HEK293 (cell line): ENCODE data around the gene KLHL36.
A peak's percentile ranks its signal among the peaks of the same experiment; 100 is the strongest.

Experiments
- CTCF ChIA-PET: fragments of 350-600 bp; formaldehyde crosslinking; extraction: SDS; loops from one replicate; lab custom pipeline; 2021; ENCODE audit warnings: antibody characterized with exemption; lab: Yijun Ruan, JAX
- POLR2A ChIA-PET: fragments of 300-600 bp; formaldehyde crosslinking; extraction: SDS; loops from one replicate; lab custom pipeline; 2020; ENCODE audit warnings: antibody characterized with exemption, inconsistent platforms; lab: Yijun Ruan, JAX
- H3K27ac ChIP-seq: fragments of 200-500 bp; sonication (Bioruptor generic); 2 replicates; pipeline ENCODE4 v1.5.1; 2014; ENCODE audit warnings: low read depth, low read length, control low read depth, inconsistent platforms; ENCODE audit errors: extremely low read depth
- H3K36me3 ChIP-seq, 2 experiments: fragments of 200-500 bp in 1 of 2; sonication (Bioruptor generic) in 1 of 2; 1 replicate in 1 of 2; 2 replicates in 1 of 2; pipeline ENCODE4 v1.5.1; 2014 to 2017; ENCODE audit warnings: inconsistent platforms in 2 of 2, low read length in 2 of 2; ENCODE audit not compliant: control insufficient read depth in 2 of 2, insufficient read depth in 1 of 2
- H3K4me1 ChIP-seq: fragments of 200-500 bp; sonication (Bioruptor generic); 2 replicates; pipeline ENCODE4 v1.5.1; 2014; ENCODE audit warnings: mild to moderate bottlenecking, low read length, inconsistent platforms; ENCODE audit not compliant: control insufficient read depth, insufficient read depth
- H3K4me3 ChIP-seq: 2 replicates; pipeline ENCODE4 v1.5.1; 2011; ENCODE audit warnings: low read depth, mild to moderate bottlenecking, control low read depth, low read length, moderate library complexity
- H3K9me3 ChIP-seq: fragments of 200-500 bp; sonication (Bioruptor generic); 2 replicates; pipeline ENCODE4 v1.5.1; 2014; ENCODE audit warnings: low read depth, low read length, inconsistent platforms; ENCODE audit not compliant: control insufficient read depth, insufficient read depth
- CTCF ChIP-seq: fragments of 450-650 bp; formaldehyde crosslinking; IDR thresholded peaks from 2 replicates; pipeline ENCODE4 v1.5.1; 2016; ENCODE audit warnings: missing biosample characterization, missing genetic modification characterization
- HOXA7 ChIP-seq: sonication (generic); formaldehyde crosslinking; IDR thresholded peaks from 2 replicates; pipeline ENCODE4 v1.8.1; 2022; ENCODE audit warnings: missing genetic modification reagents, borderline replicate concordance
- HOXD13 ChIP-seq: sonication (generic); formaldehyde crosslinking; IDR thresholded peaks from 2 replicates; pipeline ENCODE4 v1.8.0; 2022; ENCODE audit warnings: missing genetic modification reagents, borderline replicate concordance
- KLF10 ChIP-seq: fragments of 450-650 bp; IDR thresholded peaks from 2 replicates; pipeline ENCODE4 v1.5.1; 2018; ENCODE audit warnings: missing biosample characterization, mild to moderate bottlenecking, missing genetic modification characterization
- KLF8 ChIP-seq: fragments of 450-650 bp; formaldehyde crosslinking; IDR thresholded peaks from 2 replicates; pipeline ENCODE4 v1.5.1; 2016; ENCODE audit warnings: missing biosample characterization, missing genetic modification characterization
- PATZ1 ChIP-seq: fragments of 450-650 bp; formaldehyde crosslinking; IDR thresholded peaks from 2 replicates; pipeline ENCODE4 v1.5.1; 2016; ENCODE audit warnings: missing biosample characterization, missing genetic modification characterization
- SP7 ChIP-seq: fragments of 450-650 bp; formaldehyde crosslinking; IDR thresholded peaks from 2 replicates; pipeline ENCODE4 v1.5.1; 2016; ENCODE audit warnings: missing biosample characterization, missing genetic modification characterization
- ZBTB20 ChIP-seq: fragments of 450-650 bp; formaldehyde crosslinking; IDR thresholded peaks from 2 replicates; pipeline ENCODE4 v1.5.1; 2016; ENCODE audit warnings: missing biosample characterization, missing genetic modification characterization
- ZBTB44 ChIP-seq: fragments of 450-650 bp; IDR thresholded peaks from 2 replicates; pipeline ENCODE4 v1.5.1; 2018; ENCODE audit warnings: missing biosample characterization, mild to moderate bottlenecking, missing genetic modification characterization
- ZIC2 ChIP-seq: fragments of 450-650 bp; formaldehyde crosslinking; IDR thresholded peaks from 2 replicates; pipeline ENCODE4 v1.5.1; 2016; ENCODE audit warnings: missing biosample characterization, missing genetic modification characterization
- ZNF155 ChIP-seq: fragments of 450-650 bp; formaldehyde crosslinking; IDR thresholded peaks from 2 replicates; pipeline ENCODE4 v1.5.1; 2016; ENCODE audit warnings: missing biosample characterization, missing genetic modification characterization
- ZNF175 ChIP-seq: fragments of 450-650 bp; formaldehyde crosslinking; IDR thresholded peaks from 2 replicates; pipeline ENCODE4 v1.5.1; 2016; ENCODE audit warnings: missing biosample characterization, missing genetic modification characterization
- ZNF23 ChIP-seq: fragments of 450-650 bp; formaldehyde crosslinking; IDR thresholded peaks from 2 replicates; pipeline ENCODE4 v1.5.1; 2016; ENCODE audit warnings: missing biosample characterization, missing genetic modification characterization, borderline replicate concordance
- ZNF239 ChIP-seq: fragments of 450-650 bp; formaldehyde crosslinking; IDR thresholded peaks from 2 replicates; pipeline ENCODE4 v1.5.1; 2016; ENCODE audit warnings: missing biosample characterization, missing genetic modification characterization
- ZNF280C ChIP-seq: fragments of 450-650 bp; formaldehyde crosslinking; IDR thresholded peaks from 2 replicates; pipeline ENCODE4 v1.5.1; 2016; ENCODE audit warnings: missing biosample characterization, missing genetic modification characterization
- ZNF335 ChIP-seq: fragments of 450-650 bp; formaldehyde crosslinking; conservative IDR thresholded peaks from 2 replicates; pipeline ENCODE4 v1.5.1; 2016; ENCODE audit warnings: missing biosample characterization, missing genetic modification characterization
- ZNF362 ChIP-seq: fragments of 450-650 bp; formaldehyde crosslinking; IDR thresholded peaks from 2 replicates; pipeline ENCODE4 v1.5.1; 2016; ENCODE audit warnings: missing biosample characterization, missing genetic modification characterization
- ZNF37A ChIP-seq: fragments of 450-650 bp; IDR thresholded peaks from 2 replicates; pipeline ENCODE4 v1.5.1; 2018; ENCODE audit warnings: missing biosample characterization, missing genetic modification characterization
- ZNF48 ChIP-seq: fragments of 450-650 bp; formaldehyde crosslinking; IDR thresholded peaks from 2 replicates; pipeline ENCODE4 v1.5.1; 2016; ENCODE audit warnings: missing biosample characterization, missing genetic modification characterization
- ZNF558 ChIP-seq: fragments of 450-650 bp; formaldehyde crosslinking; IDR thresholded peaks from 2 replicates; pipeline ENCODE4 v1.5.1; 2016; ENCODE audit warnings: missing biosample characterization, missing genetic modification characterization
- ZNF621 ChIP-seq: fragments of 450-650 bp; formaldehyde crosslinking; IDR thresholded peaks from 2 replicates; pipeline ENCODE4 v1.5.1; 2017; ENCODE audit warnings: missing biosample characterization, missing genetic modification characterization
- ZNF843 ChIP-seq: fragments of 450-650 bp; formaldehyde crosslinking; IDR thresholded peaks from 2 replicates; pipeline ENCODE4 v1.5.1; 2016; ENCODE audit warnings: missing biosample characterization, missing genetic modification characterization

The KLHL36 gene

GRCh38 chr16:84617041-84617790 is 31.1 kb upstream of the KLHL36 start (continued):
- TF ChIP-seq ZNF280C (tag by site-specific recombination) (no peak), ZNF843 (tag by site-specific recombination) (no peak), ZNF335 (tag by site-specific recombination) (peak; percentile 93), ZNF239 (tag by site-specific recombination) (no peak), ZBTB20 (tag by site-specific recombination) (peak; percentile 80), ZBTB44 (tag by site-specific recombination) (no peak), ZNF362 (no peak), CTCF (tag by site-specific recombination) (peak; percentile 28; the same call in 1 of the 2 replicates), ZNF621 (tag by site-specific recombination) (no peak), ZIC2 (tag by site-specific recombination) (peak; percentile 88), ZNF558 (tag by site-specific recombination) (no peak)

- H3K27ac ChIP-seq: no peak within 1 kb of the TSS; the same call in 1 of the 2 replicates
- ChIA-PET POLR2A (interaction anchor here (0.6 to 0.8 kb wide), 4 partner anchors 18 to 132 kb away, joined by 4 to 6 read pairs (median 5); no protein-coding TSS in a partner anchor), CTCF (interaction anchor here (6.3 to 10.8 kb wide), 2 partner anchors 108 to 109 kb away, joined by 115 to 137 read pairs; partner anchors contain the start of gene MEAK7)
- H3K36me3 ChIP-seq: peaks cover 0 to 15% of the 10 kb centered on the region in 2 experiments; a peak in 1 of 3 replicates
- peaks cover 4% of the 10 kb centered on the region; the same call in 1 of the 2 replicates for H3K4me1 ChIP-seq
- H3K4me3 ChIP-seq: peak within 1 kb of the TSS; percentile 47
- no peaks in the 10 kb centered on the region for H3K9me3 ChIP-seq
- TF ChIP-seq KLF10 (tag by site-specific recombination): peak; percentile 42; the same call in 1 of the 2 replicates
- no peak for TF ChIP-seq HOXA7 (CRISPR knock-in tag)
- peak; percentile 99 for TF ChIP-seq PATZ1 (tag by site-specific recombination)
- no peak for TF ChIP-seq ZNF23
- TF ChIP-seq ZNF48 (tag by site-specific recombination): no peak
- TF ChIP-seq ZNF335 (tag by site-specific recombination): peak; percentile 66; the same call in 1 of the 2 replicates
- TF ChIP-seq ZBTB44 (tag by site-specific recombination): 0 out of 2 replicates have a peak, but pooled peaks have one; percentile 9
- no peak for TF ChIP-seq ZNF155 (tag by site-specific recombination)
- peak; percentile 1; the same call in 1 of the 2 replicates for TF ChIP-seq SP7 (tag by site-specific recombination)
- TF ChIP-seq HOXD13 (CRISPR knock-in tag): no peak
- TF ChIP-seq ZNF37A (tag by site-specific recombination): no peak
- peak; percentile 52; the same call in 1 of the 2 replicates for TF ChIP-seq KLF8 (tag by site-specific recombination)
- TF ChIP-seq ZNF175 (tag by site-specific recombination): no peak
Observed at GRCh38 chr16:84617791-84618580, 30.3 kb upstream of the KLHL36 start, which contains the start of gene COTL1. TSS of gene COTL1 (minus strand) at chr16:84618078. CDS start at chr16:84617914, 164 bp downstream.
